Measurements from ENCODE around the gene EPHB2.

DNA sequence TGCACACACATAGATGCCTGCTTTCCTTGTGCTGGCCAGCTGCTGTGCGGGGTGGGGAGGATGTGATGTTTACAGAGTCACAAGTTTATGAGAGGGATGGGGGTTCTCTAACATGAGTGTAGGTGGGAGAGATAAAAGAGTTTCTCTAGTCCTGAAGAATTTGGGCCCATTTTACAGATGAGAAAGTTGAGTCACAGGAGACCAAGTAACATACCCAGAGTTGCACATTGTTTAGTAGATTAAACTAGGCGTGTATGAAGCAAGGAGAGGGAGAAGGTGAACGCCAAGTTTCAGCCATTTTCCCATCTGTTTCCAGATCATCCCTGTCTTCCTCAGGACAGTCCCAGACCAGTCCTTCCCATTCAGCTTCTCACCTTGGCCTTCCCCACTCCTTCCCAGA lies 126.7 kb downstream of the EPHB2 start:
- TF ChIP-seq POLR2AphosphoS5 (IDR thresholded peaks at IDR 0.05; ENCODE audit: low read depth, low read length): no peak
- no peak for TF ChIP-seq SIN3A (IDR thresholded peaks at IDR 0.05; ENCODE audit: borderline replicate concordance, insufficient read depth, low read length)
- no peak for TF ChIP-seq TAF1 (IDR thresholded peaks at IDR 0.05; ENCODE audit: borderline replicate concordance, insufficient read depth, low read length)

Data from PFSK-1 (cell line).